ENCODE results near the gene MPC1.
"Not testable (repeated sequence)": the region's sequence is repeated elsewhere in the genome, so short reads cannot be mapped to it uniquely, and the experiment has no call there.

Gene MPC1

DNA sequence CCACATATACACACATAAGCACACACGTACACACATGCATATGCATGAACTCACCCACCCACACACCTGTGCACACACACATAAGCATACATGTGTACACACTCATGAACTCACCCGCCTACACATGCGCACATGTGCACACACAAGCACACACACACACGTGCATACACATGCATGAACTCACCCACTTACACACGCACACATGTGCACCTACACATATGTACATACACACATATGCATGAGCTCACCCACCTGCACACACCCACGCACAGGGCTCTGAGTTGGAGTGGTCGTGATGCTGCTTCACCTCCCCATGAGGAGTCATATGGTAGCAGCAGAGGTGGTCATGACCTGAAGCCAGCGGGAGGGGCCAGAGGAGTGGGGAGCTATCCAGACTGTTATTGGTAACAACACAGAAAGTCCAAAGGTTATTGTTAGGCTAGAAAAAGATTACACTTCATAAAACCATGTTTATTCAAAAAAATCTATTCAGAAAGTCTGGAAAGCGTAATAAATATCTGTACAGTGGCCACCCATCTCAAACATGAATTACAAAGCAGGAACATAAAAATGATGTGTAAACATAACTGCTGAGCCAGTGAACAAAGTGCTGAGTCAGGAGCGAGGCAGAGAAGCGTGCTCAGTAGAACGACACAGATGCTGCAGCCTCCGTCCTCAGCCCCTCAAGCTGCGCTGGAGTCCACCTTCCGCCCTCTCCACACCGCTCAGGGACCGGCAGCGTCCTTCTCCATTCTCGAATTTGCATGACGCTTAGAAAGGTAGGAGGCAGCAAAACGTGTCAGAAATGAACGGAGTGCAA lies 26.4 kb upstream of the MPC1 start:
- no peak overlapping the region for H3K4me3 ChIP-seq (ENCODE audit: control insufficient read depth in 1 of 7, extremely low read depth in 1 of 7, insufficient read depth in 4 of 7, low read depth in 2 of 7, low read length in 6 of 7)
- POLR2A ChIA-PET = no interaction called here
- WGBS (ENCODE audit: insufficient coverage) = 71% methylated on average over 20 of the region's 22 CpGs
- no peaks in the 10 kb centered on the region for H3K36me3 ChIP-seq (ENCODE audit: control insufficient read depth in 4 of 4, insufficient read depth in 4 of 4, low read length in 3 of 4)
- H3K27me3 ChIP-seq (replicated peaks in 2 of 5; ENCODE audit: control insufficient read depth in 4 of 5, insufficient read depth in 5 of 5, low read length in 4 of 5) = no peaks in the 10 kb centered on the region
- no peaks in the 10 kb centered on the region for H3K9me3 ChIP-seq (ENCODE audit: control extremely low read depth in 1 of 5, control insufficient read depth in 4 of 5, insufficient read depth in 2 of 5, low read depth in 1 of 5, low read length in 4 of 5)
- DNase-seq = peak; percentile 15 to 84 (median 76)
- CTCF ChIA-PET = interaction anchor here (0.7 to 1.4 kb wide), 5 partner anchors 8 to 40 kb away, joined by 3 to 8 read pairs (median 3); no protein-coding TSS in a partner anchor
- peaks cover 0 to 12% (median 6%) of the 10 kb centered on the region in 4 experiments for H3K4me1 ChIP-seq (ENCODE audit: control extremely low read depth in 1 of 4, control insufficient read depth in 4 of 4, insufficient read depth in 4 of 4, low read length in 3 of 4)
- H3K27ac ChIP-seq (ENCODE audit: insufficient read depth in 1 of 2, low read depth in 1 of 2, low read length in 2 of 2, poor library complexity in 1 of 2, severe bottlenecking in 2 of 2) = no peak overlapping the region

GRCh38 chr6:166406197-166406596 lies 23.5 kb upstream of the MPC1 start:
- 96% methylated on average over 12 of the region's 12 CpGs for WGBS (ENCODE audit: insufficient coverage)
- Histone ChIP-seq H3K9me3 (ENCODE audit: control extremely low read depth in 1 of 5, control insufficient read depth in 4 of 5, insufficient read depth in 2 of 5, low read depth in 1 of 5, low read length in 4 of 5) (no peaks in the 10 kb centered on the region), H3K4me1 (ENCODE audit: control extremely low read depth in 1 of 4, control insufficient read depth in 4 of 4, insufficient read depth in 4 of 4, low read length in 3 of 4) (peaks cover 0 to 12% (median 2%) of the 10 kb centered on the region in 4 experiments), H3K27ac (ENCODE audit: insufficient read depth in 1 of 2, low read depth in 1 of 2, low read length in 2 of 2, poor library complexity in 1 of 2, severe bottlenecking in 2 of 2) (no peak overlapping the region), H3K4me3 (ENCODE audit: control insufficient read depth in 1 of 7, extremely low read depth in 1 of 7, insufficient read depth in 4 of 7, low read depth in 2 of 7, low read length in 6 of 7) (no peak overlapping the region), H3K27me3 (replicated peaks in 2 of 5; ENCODE audit: control insufficient read depth in 4 of 5, insufficient read depth in 5 of 5, low read length in 4 of 5) (no peaks in the 10 kb centered on the region), H3K36me3 (ENCODE audit: control insufficient read depth in 4 of 4, insufficient read depth in 4 of 4, low read length in 3 of 4) (no peaks in the 10 kb centered on the region)
- CTCF ChIA-PET = interaction anchor here (1.3 to 1.8 kb wide), 4 partner anchors 12 to 130 kb away, joined by 3 to 5 read pairs (median 4); no protein-coding TSS in a partner anchor
- no peak for DNase-seq
- POLR2A ChIA-PET = no interaction called here

GRCh38 chr6:166405386-166405785 lies 22.6 kb upstream of the MPC1 start:
- Histone ChIP-seq H3K9me3 (ENCODE audit: control extremely low read depth in 1 of 5, control insufficient read depth in 4 of 5, insufficient read depth in 2 of 5, low read depth in 1 of 5, low read length in 4 of 5) (no peaks in the 10 kb centered on the region), H3K4me1 (ENCODE audit: control extremely low read depth in 1 of 4, control insufficient read depth in 4 of 4, insufficient read depth in 4 of 4, low read length in 3 of 4) (peaks cover 0 to 14% (median 1%) of the 10 kb centered on the region in 4 experiments), H3K36me3 (ENCODE audit: control insufficient read depth in 4 of 4, insufficient read depth in 4 of 4, low read length in 3 of 4) (no peaks in the 10 kb centered on the region), H3K27me3 (replicated peaks in 2 of 5; ENCODE audit: control insufficient read depth in 4 of 5, insufficient read depth in 5 of 5, low read length in 4 of 5) (no peaks in the 10 kb centered on the region), H3K27ac (ENCODE audit: insufficient read depth in 1 of 2, low read depth in 1 of 2, low read length in 2 of 2, poor library complexity in 1 of 2, severe bottlenecking in 2 of 2) (no peak overlapping the region), H3K4me3 (ENCODE audit: control insufficient read depth in 1 of 7, extremely low read depth in 1 of 7, insufficient read depth in 4 of 7, low read depth in 2 of 7, low read length in 6 of 7) (no peak overlapping the region)
- POLR2A ChIA-PET = no interaction called here
- DNase-seq = no peak
- 93% methylated on average over 4 of the region's 7 CpGs for WGBS (ENCODE audit: insufficient coverage)
- CTCF ChIA-PET = interaction anchor here (0.8 to 2.6 kb wide), 7 partner anchors 10 to 129 kb away, joined by 3 to 10 read pairs (median 4); no protein-coding TSS in a partner anchor

DNA sequence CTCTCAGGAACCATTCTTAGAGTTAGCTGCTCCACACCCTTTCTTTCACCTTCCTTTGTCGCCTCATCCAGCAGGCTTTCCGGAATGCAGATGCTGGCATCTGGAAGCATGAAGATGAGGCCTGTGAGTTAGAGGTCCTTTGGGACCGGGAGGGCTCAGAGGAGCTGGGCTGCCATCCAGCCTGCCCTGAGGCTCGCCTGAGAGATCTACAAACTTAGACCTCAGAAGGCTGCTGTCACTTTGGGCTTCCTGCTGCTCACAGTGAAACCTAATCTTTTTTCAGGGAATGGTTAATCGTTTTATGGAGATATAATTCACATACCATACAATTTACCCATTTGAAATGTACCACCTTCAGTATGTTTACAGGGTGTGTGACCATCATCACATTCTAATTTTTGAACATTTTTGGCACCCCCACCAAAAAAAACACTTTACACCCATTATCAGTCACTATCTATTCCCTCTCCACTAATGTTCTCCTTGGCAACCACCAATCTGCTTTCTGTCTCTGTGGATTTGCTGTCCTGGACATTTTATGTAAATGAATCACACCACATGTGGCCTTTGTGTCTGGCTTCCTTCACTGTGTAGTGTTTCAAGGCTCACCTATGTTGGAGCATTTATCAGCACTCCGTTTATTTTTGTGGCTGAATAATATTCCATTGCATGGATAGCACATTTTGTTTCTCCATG lies 20.0 kb upstream of the MPC1 start:
- no peaks in the 10 kb centered on the region for H3K36me3 ChIP-seq (ENCODE audit: control insufficient read depth in 4 of 4, insufficient read depth in 4 of 4, low read length in 3 of 4)
- peaks cover 0 to 4% (median 0%) of the 10 kb centered on the region in 5 experiments for H3K9me3 ChIP-seq (ENCODE audit: control extremely low read depth in 1 of 5, control insufficient read depth in 4 of 5, insufficient read depth in 2 of 5, low read depth in 1 of 5, low read length in 4 of 5)
- no peak overlapping the region for H3K27ac ChIP-seq (ENCODE audit: insufficient read depth in 1 of 2, low read depth in 1 of 2, low read length in 2 of 2, poor library complexity in 1 of 2, severe bottlenecking in 2 of 2)
- no peak for DNase-seq
- H3K27me3 ChIP-seq (replicated peaks in 2 of 5; ENCODE audit: control insufficient read depth in 4 of 5, insufficient read depth in 5 of 5, low read length in 4 of 5) = no peaks in the 10 kb centered on the region
- H3K4me3 ChIP-seq (ENCODE audit: control insufficient read depth in 1 of 7, extremely low read depth in 1 of 7, insufficient read depth in 4 of 7, low read depth in 2 of 7, low read length in 6 of 7) = no peak overlapping the region
- peaks cover 0 to 2% (median 0%) of the 10 kb centered on the region in 4 experiments for H3K4me1 ChIP-seq (ENCODE audit: control extremely low read depth in 1 of 4, control insufficient read depth in 4 of 4, insufficient read depth in 4 of 4, low read length in 3 of 4)
- ChIA-PET CTCF (interaction anchor here (2.6 to 8.3 kb wide), 3 partner anchors 10 to 91 kb away, joined by 10 to 118 read pairs (median 20); no protein-coding TSS in a partner anchor), POLR2A (interaction anchor here (0.6 kb wide), 1 partner anchor 27 kb away, joined by 5 read pairs; no protein-coding TSS in a partner anchor)
- 91% methylated on average over 5 of the region's 6 CpGs for WGBS (ENCODE audit: insufficient coverage)

DNA sequence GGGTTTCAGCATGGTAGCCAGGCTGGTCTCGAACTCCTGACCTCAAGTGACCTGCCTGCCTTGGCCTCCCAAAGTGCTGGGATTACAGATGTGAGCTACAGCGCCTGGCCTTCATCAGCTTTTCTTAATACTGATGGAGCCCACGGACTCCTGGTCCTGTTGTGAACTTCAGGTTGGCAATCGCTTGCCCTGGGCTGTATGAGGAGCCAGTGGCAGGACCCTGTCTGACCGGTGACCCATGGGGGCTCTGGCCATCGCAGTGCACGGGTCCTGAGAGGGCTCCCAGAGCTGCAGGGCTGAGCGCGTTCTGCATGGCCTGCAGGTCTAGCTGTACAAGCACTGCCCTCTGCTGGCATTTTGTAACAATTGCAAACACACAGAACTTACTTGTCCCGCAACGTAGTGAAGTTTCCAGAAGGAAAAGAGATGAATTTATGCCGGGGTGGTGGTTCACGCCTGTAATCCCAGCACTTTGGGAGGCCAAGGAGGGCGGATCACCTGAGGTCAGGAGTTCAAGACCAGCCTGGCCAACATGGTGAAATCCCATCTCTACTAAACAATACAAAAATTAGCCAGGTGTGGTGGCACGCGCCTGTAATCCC lies 18.0 kb upstream of the MPC1 start:
- H3K27me3 ChIP-seq (replicated peaks in 2 of 5; ENCODE audit: control insufficient read depth in 4 of 5, insufficient read depth in 5 of 5, low read length in 4 of 5); H3K9me3 ChIP-seq (ENCODE audit: control extremely low read depth in 1 of 5, control insufficient read depth in 4 of 5, insufficient read depth in 2 of 5, low read depth in 1 of 5, low read length in 4 of 5); H3K4me3 ChIP-seq (ENCODE audit: control insufficient read depth in 1 of 7, extremely low read depth in 1 of 7, insufficient read depth in 4 of 7, low read depth in 2 of 7, low read length in 6 of 7); H3K27ac ChIP-seq (ENCODE audit: insufficient read depth in 1 of 2, low read depth in 1 of 2, low read length in 2 of 2, poor library complexity in 1 of 2, severe bottlenecking in 2 of 2); H3K36me3 ChIP-seq (ENCODE audit: control insufficient read depth in 4 of 4, insufficient read depth in 4 of 4, low read length in 3 of 4); H3K4me1 ChIP-seq (ENCODE audit: control extremely low read depth in 1 of 4, control insufficient read depth in 4 of 4, insufficient read depth in 4 of 4, low read length in 3 of 4); POLR2A ChIA-PET: not testable (repeated sequence)
- CTCF ChIA-PET = interaction anchor here (0.6 to 8.3 kb wide), 30 partner anchors 8 to 141 kb away, joined by 3 to 118 read pairs (median 5); no protein-coding TSS in a partner anchor
- WGBS (ENCODE audit: insufficient coverage) = 32% methylated on average over 13 of the region's 16 CpGs
- DNase-seq = peak; percentile 76 to 83 (median 78)

- no peaks in the 10 kb centered on the region for H3K27me3 ChIP-seq (replicated peaks in 2 of 5; ENCODE audit: control insufficient read depth in 4 of 5, insufficient read depth in 5 of 5, low read length in 4 of 5)
- H3K36me3 ChIP-seq (ENCODE audit: control insufficient read depth in 4 of 4, insufficient read depth in 4 of 4, low read length in 3 of 4) = no peaks in the 10 kb centered on the region
- POLR2A ChIA-PET = no interaction called here
- DNase-seq = no peak
- peaks cover 0 to 2% (median 0%) of the 10 kb centered on the region in 4 experiments for H3K4me1 ChIP-seq (ENCODE audit: control extremely low read depth in 1 of 4, control insufficient read depth in 4 of 4, insufficient read depth in 4 of 4, low read length in 3 of 4)
- H3K9me3 ChIP-seq (ENCODE audit: control extremely low read depth in 1 of 5, control insufficient read depth in 4 of 5, insufficient read depth in 2 of 5, low read depth in 1 of 5, low read length in 4 of 5) = peaks cover 0 to 5% (median 0%) of the 10 kb centered on the region in 5 experiments
- 100% methylated on average over 1 of the region's 2 CpGs for WGBS (ENCODE audit: insufficient coverage)
- H3K27ac ChIP-seq (ENCODE audit: insufficient read depth in 1 of 2, low read depth in 1 of 2, low read length in 2 of 2, poor library complexity in 1 of 2, severe bottlenecking in 2 of 2) = no peak overlapping the region
- CTCF ChIA-PET = interaction anchor here (0.6 to 8.3 kb wide), 30 partner anchors 7 to 141 kb away, joined by 3 to 118 read pairs (median 6); no protein-coding TSS in a partner anchor
- no peak overlapping the region for H3K4me3 ChIP-seq (ENCODE audit: control insufficient read depth in 1 of 7, extremely low read depth in 1 of 7, insufficient read depth in 4 of 7, low read depth in 2 of 7, low read length in 6 of 7)
Observed at GRCh38 chr6:166400181-166400580, 17.4 kb upstream of the MPC1 start.

Measured in common myeloid progenitor, CD34-positive (primary cell).